ENCODE measurements around the gene RECQL5. TPM values are rescaled to one million over a fixed set of nuclear protein-coding genes. Genes with fewer than 3 reads are reported as not detected.

The RECQL5 gene
- total and polyA plus RNA-seq, 2 of the 8 experiments (the other 6 are each of a cell fraction or from before 2014, with no cell fraction given): 15.1 to 41.1 TPM

DNA sequence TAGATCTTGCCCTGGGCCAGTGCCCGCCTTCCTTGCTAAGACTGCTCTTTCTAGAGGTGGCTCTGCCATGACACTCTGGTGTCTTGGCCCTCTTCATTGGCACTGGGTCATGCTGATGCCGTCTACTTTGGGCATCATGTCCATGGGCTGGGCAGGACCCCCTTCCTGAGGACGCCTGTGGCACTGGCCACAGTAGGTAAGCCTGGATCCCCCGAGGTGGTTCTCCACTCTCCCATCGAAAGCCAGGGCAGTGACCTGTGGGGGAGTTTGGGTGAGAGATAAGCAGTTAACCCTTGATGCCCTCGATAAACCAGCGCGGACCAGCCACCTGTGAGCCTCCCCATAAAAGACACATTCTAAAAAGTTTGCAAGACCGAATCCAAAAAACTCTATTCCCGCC is 34.3 kb upstream of the RECQL5 start (continued):
- TF ChIP-seq, protein P1, sequence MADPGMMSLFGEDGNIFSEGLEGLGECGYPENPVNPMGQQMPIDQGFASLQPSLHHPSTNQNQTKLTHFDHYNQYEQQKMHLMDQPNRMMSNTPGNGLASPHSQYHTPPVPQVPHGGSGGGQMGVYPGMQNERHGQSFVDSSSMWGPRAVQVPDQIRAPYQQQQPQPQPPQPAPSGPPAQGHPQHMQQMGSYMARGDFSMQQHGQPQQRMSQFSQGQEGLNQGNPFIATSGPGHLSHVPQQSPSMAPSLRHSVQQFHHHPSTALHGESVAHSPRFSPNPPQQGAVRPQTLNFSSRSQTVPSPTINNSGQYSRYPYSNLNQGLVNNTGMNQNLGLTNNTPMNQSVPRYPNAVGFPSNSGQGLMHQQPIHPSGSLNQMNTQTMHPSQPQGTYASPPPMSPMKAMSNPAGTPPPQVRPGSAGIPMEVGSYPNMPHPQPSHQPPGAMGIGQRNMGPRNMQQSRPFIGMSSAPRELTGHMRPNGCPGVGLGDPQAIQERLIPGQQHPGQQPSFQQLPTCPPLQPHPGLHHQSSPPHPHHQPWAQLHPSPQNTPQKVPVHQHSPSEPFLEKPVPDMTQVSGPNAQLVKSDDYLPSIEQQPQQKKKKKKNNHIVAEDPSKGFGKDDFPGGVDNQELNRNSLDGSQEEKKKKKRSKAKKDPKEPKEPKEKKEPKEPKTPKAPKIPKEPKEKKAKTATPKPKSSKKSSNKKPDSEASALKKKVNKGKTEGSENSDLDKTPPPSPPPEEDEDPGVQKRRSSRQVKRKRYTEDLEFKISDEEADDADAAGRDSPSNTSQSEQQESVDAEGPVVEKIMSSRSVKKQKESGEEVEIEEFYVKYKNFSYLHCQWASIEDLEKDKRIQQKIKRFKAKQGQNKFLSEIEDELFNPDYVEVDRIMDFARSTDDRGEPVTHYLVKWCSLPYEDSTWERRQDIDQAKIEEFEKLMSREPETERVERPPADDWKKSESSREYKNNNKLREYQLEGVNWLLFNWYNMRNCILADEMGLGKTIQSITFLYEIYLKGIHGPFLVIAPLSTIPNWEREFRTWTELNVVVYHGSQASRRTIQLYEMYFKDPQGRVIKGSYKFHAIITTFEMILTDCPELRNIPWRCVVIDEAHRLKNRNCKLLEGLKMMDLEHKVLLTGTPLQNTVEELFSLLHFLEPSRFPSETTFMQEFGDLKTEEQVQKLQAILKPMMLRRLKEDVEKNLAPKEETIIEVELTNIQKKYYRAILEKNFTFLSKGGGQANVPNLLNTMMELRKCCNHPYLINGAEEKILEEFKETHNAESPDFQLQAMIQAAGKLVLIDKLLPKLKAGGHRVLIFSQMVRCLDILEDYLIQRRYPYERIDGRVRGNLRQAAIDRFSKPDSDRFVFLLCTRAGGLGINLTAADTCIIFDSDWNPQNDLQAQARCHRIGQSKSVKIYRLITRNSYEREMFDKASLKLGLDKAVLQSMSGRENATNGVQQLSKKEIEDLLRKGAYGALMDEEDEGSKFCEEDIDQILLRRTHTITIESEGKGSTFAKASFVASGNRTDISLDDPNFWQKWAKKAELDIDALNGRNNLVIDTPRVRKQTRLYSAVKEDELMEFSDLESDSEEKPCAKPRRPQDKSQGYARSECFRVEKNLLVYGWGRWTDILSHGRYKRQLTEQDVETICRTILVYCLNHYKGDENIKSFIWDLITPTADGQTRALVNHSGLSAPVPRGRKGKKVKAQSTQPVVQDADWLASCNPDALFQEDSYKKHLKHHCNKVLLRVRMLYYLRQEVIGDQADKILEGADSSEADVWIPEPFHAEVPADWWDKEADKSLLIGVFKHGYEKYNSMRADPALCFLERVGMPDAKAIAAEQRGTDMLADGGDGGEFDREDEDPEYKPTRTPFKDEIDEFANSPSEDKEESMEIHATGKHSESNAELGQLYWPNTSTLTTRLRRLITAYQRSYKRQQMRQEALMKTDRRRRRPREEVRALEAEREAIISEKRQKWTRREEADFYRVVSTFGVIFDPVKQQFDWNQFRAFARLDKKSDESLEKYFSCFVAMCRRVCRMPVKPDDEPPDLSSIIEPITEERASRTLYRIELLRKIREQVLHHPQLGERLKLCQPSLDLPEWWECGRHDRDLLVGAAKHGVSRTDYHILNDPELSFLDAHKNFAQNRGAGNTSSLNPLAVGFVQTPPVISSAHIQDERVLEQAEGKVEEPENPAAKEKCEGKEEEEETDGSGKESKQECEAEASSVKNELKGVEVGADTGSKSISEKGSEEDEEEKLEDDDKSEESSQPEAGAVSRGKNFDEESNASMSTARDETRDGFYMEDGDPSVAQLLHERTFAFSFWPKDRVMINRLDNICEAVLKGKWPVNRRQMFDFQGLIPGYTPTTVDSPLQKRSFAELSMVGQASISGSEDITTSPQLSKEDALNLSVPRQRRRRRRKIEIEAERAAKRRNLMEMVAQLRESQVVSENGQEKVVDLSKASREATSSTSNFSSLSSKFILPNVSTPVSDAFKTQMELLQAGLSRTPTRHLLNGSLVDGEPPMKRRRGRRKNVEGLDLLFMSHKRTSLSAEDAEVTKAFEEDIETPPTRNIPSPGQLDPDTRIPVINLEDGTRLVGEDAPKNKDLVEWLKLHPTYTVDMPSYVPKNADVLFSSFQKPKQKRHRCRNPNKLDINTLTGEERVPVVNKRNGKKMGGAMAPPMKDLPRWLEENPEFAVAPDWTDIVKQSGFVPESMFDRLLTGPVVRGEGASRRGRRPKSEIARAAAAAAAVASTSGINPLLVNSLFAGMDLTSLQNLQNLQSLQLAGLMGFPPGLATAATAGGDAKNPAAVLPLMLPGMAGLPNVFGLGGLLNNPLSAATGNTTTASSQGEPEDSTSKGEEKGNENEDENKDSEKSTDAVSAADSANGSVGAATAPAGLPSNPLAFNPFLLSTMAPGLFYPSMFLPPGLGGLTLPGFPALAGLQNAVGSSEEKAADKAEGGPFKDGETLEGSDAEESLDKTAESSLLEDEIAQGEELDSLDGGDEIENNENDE (IDR thresholded peaks at IDR 0.05; ENCODE audit: insufficient replicate concordance, low read length): no peak
- TF ChIP-seq JUND (IDR thresholded peaks at IDR 0.05; ENCODE audit: low read length): no peak
- no peak for TF ChIP-seq KDM4A (IDR thresholded peaks at IDR 0.05; ENCODE audit: low read depth, low read length, severe bottlenecking)
- no peak for TF ChIP-seq RBBP5 (IDR thresholded peaks at IDR 0.05; ENCODE audit: borderline replicate concordance, low read depth, low read length)
- no peak for TF ChIP-seq TCF12 (IDR thresholded peaks at IDR 0.05; ENCODE audit: low read depth, low read length)

Measured in H1 (cell line).